Uterus (tissue), 4 donors: Measurements from ENCODE around the gene UTP25. TPM values are rescaled to one million over a fixed set of nuclear protein-coding genes. Genes with fewer than 3 reads are reported as not detected.
"Not testable (repeated sequence)": the region's sequence is repeated elsewhere in the genome, so short reads cannot be mapped to it uniquely, and the experiment has no call there.

Experiments used
- DNase-seq, 2 donors: peaks; one replicate each; pipeline ENCODE4 v3.0.0-alpha.2; 2019 to 2020
- H3K27ac ChIP-seq, 2 donors: fragments of 200-600 bp; sonication (generic); 1 replicate in 1 of 2; 2 replicates in 1 of 2; pipeline ENCODE4 v1.5.1; 2016 to 2018
- H3K27me3 ChIP-seq, 2 donors: fragments of 200-600 bp; sonication (generic); one replicate each; pipeline ENCODE4 v1.5.1; 2018 to 2019; ENCODE audit warnings: control low read depth in 1 of 2
- H3K36me3 ChIP-seq, 2 donors: fragments of 200-600 bp; sonication (generic); one replicate each; pipeline ENCODE4 v1.5.1; 2019; ENCODE audit warnings: control low read depth in 1 of 2
- H3K4me1 ChIP-seq, 2 donors: fragments of 200-600 bp; sonication (generic); one replicate each; pipeline ENCODE4 v1.5.1; 2018 to 2019; ENCODE audit warnings: control low read depth in 1 of 2
- H3K4me3 ChIP-seq, 2 donors: fragments of 200-600 bp; sonication (generic); 1 replicate in 1 of 2; 2 replicates in 1 of 2; pipeline ENCODE4 v1.5.1; 2018 to 2019; ENCODE audit warnings: mild to moderate bottlenecking in 1 of 2
- H3K9me3 ChIP-seq, 2 donors: fragments of 200-600 bp; sonication (generic); one replicate each; pipeline ENCODE4 v1.5.1; 2019; ENCODE audit warnings: control low read depth in 1 of 2
- POLR2A ChIP-seq, 2 donors: fragments of 450-650 bp; IDR thresholded peaks; one replicate each; pipeline ENCODE4 v1.6.1; 2016; ENCODE audit warnings: antibody characterized with exemption in 2 of 2, mild to moderate bottlenecking in 1 of 2, moderate library complexity in 1 of 2
- intact Hi-C: fragments of 100-400 bp; cut with DNase I; formaldehyde crosslinking; loops from one replicate; pipeline ENCODE4 v1.15.1; 2023; ENCODE audit warnings: low total_unique reads
- total RNA-seq, 4 donors: library from RNA; depleted of rRNA in 3 of 4; stranded (reverse); fragments of >200 nt in 3 of 4; gene quantifications; one replicate each; pipeline versions ENCODE4 v1.1.0 to v1.2.4, GENCODE V29; 2014 to 2023
- TF ChIP-seq, protein P1 (sequence below), 4 experiments: fragments of 200-600 bp in 2 of 4; fragments of 450-650 bp in 2 of 4; sonication (generic) in 2 of 4; IDR thresholded peaks; one replicate each; pipeline ENCODE4 v1.5.1; 2016 to 2019; ENCODE audit warnings: antibody characterized with exemption in 4 of 4, mild to moderate bottlenecking in 2 of 4, moderate library complexity in 1 of 4
- donor health status: DM: yes; HTN: yes; CAD: no.

UTP25 gene
- total RNA-seq, 4 donors from 2014 or later: 6.8 to 12.4 (median 8.8) TPM

DNA sequence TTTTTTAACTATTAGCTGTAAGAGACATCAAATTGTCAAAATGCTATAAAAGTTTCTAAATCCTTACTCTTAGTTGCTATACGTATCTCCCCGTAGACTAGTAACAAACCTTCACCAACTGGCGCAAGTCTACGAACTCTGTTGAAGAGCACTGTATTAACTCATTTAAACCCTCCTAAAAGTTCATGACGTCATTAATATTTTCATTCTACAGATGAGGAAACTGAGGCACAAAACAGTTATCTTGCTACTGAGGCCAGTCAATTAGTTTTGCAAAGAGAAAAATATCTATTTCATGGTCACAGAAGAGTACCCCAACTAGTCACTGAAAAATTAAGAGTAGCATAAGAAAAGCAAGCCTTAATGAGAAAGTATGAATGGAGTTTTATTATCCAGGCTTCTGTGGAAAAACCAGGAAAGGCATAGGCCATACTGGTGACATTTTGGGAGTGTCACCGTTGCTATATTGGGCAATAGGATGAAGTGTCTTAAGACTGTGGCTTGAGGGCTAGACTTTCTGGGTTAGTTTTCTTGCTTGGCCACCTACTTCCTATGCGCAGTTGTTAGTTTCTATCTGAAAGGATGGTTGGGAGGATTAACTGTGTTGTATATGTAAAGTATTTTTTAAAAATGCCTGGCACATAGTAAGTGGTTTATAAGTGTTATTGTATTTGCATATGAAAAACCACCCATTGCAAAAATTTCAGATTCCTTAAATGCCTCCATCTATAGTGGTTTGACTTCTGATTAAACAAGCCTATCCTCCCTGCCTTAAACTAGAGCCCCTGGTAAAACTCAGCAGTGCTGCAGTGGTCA, 57.8 kb downstream of the UTP25 start:
- no peak overlapping the region for H3K27ac ChIP-seq
- H3K27me3 ChIP-seq: no peaks in the 10 kb centered on the region
- TF ChIP-seq, protein P1, sequence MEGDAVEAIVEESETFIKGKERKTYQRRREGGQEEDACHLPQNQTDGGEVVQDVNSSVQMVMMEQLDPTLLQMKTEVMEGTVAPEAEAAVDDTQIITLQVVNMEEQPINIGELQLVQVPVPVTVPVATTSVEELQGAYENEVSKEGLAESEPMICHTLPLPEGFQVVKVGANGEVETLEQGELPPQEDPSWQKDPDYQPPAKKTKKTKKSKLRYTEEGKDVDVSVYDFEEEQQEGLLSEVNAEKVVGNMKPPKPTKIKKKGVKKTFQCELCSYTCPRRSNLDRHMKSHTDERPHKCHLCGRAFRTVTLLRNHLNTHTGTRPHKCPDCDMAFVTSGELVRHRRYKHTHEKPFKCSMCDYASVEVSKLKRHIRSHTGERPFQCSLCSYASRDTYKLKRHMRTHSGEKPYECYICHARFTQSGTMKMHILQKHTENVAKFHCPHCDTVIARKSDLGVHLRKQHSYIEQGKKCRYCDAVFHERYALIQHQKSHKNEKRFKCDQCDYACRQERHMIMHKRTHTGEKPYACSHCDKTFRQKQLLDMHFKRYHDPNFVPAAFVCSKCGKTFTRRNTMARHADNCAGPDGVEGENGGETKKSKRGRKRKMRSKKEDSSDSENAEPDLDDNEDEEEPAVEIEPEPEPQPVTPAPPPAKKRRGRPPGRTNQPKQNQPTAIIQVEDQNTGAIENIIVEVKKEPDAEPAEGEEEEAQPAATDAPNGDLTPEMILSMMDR (IDR thresholded peaks at IDR 0.05): no peak
- TF ChIP-seq POLR2A (IDR thresholded peaks at IDR 0.05): no peak
- no peaks in the 10 kb centered on the region for H3K4me1 ChIP-seq
- DNase-seq: no peak
- H3K36me3 ChIP-seq: no peaks in the 10 kb centered on the region
- H3K4me3 ChIP-seq: no peak overlapping the region
- no peaks in the 10 kb centered on the region for H3K9me3 ChIP-seq
- intact Hi-C loops: no loop called here

- DNase-seq: no peak
- H3K27ac ChIP-seq: no peak overlapping the region
- no peaks in the 10 kb centered on the region for H3K27me3 ChIP-seq
- no peak overlapping the region for H3K4me3 ChIP-seq
- no peak for TF ChIP-seq POLR2A (IDR thresholded peaks at IDR 0.05)
- TF ChIP-seq, protein P1 (IDR thresholded peaks at IDR 0.05): no peak
- intact Hi-C loops: no loop called here
- no peaks in the 10 kb centered on the region for H3K36me3 ChIP-seq
- no peaks in the 10 kb centered on the region for H3K9me3 ChIP-seq
- no peaks in the 10 kb centered on the region for H3K4me1 ChIP-seq
Observed at GRCh38 chr1:209886219-209886536, 58.4 kb downstream of the UTP25 start.

DNA sequence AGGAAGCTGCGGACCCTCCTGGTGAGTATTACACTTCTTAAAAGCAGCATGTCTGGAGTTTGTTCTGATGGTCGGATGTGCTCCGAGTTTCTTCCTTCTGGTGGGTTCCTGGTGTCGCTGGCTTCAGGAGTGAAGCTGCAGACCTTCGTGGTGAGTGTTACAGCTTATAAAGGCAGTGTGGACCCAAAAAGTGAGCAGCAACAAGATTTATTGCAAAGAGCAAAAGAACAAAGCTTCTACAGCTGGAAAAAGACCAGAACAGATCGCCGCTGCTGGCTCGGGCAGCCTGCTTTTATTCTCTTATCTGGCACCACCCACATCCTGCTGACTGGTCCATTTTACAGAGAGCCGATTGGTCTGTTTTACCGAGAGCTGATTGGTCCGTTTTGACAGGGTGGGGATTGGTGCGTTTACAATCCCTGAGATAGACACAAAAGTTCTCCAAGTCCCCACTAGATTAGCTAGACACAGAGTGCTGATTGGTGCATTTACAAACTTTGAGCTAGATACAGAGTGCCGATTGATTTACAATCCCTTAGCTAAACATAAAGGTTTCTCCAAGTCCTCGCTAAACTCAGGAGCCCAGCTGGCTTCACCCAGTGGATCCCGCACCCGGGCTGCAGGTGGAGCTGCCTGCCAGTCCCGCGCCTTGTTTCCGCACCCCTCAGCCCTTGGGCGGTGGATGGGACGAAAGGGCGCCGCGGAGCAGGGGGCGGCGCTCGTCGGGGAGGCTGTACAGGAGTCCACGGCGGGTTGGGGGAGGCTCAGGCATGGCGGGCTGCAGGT, 60.7 kb downstream of the UTP25 start:
- intact Hi-C loops, H3K36me3 ChIP-seq, H3K4me3 ChIP-seq, DNase-seq, H3K9me3 ChIP-seq, H3K27ac ChIP-seq, H3K27me3 ChIP-seq, H3K4me1 ChIP-seq: not testable (repeated sequence)

GRCh38 chr1:209889077-209889418, 61.3 kb downstream of the UTP25 start:
- DNase-seq: no peak
- H3K4me1 ChIP-seq: no peaks in the 10 kb centered on the region
- TF ChIP-seq POLR2A (IDR thresholded peaks at IDR 0.05): no peak
- TF ChIP-seq, protein P1 (IDR thresholded peaks at IDR 0.05): no peak
- no peak overlapping the region for H3K27ac ChIP-seq
- no peak overlapping the region for H3K4me3 ChIP-seq
- intact Hi-C loops: no loop called here
- H3K36me3 ChIP-seq: no peaks in the 10 kb centered on the region
- no peaks in the 10 kb centered on the region for H3K9me3 ChIP-seq
- H3K27me3 ChIP-seq: no peaks in the 10 kb centered on the region

DNA sequence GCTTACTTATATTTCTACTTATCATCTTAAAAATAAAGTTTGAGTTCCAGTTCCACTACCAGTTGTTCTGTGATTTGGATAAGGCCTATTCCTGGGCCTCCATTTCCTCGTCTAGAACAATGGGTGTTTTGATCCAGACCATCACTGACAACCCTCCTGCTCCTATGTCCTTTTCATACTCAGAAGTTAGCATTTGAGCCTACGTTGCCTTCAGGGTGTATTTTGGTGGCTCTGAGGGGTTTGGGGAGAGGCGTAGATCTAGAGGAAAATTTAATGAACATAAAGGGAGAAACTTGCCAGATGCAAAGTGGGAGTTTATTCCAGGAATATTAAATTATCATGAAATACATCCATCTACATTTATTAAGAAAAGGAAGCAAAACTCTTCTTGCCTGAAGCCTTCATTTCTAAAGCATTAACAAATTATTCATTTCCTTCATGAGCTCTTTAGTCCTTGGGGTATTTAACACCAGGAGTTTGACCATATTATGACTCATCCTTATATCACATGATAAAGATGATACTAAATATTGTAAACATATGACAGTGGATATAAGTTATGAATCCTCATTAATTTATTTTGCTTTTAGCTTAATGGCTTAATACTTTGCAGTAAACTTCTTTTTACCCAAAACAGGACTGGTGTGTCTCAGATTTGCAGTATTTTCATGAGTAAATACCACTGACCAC, 63.0 kb downstream of the UTP25 start:
- no peaks in the 10 kb centered on the region for H3K4me1 ChIP-seq
- TF ChIP-seq, protein P1 (IDR thresholded peaks at IDR 0.05): no peak
- no peak for TF ChIP-seq POLR2A (IDR thresholded peaks at IDR 0.05)
- no peaks in the 10 kb centered on the region for H3K27me3 ChIP-seq
- H3K9me3 ChIP-seq: no peaks in the 10 kb centered on the region
- H3K4me3 ChIP-seq: no peak overlapping the region
- no peak overlapping the region for H3K27ac ChIP-seq
- DNase-seq: no peak
- intact Hi-C loops: no loop called here
- no peaks in the 10 kb centered on the region for H3K36me3 ChIP-seq
